Islet precursor cell (in vitro differentiated cells): Measurements from ENCODE around the gene MESD.
A peak's percentile ranks its signal among the peaks of the same experiment; 100 is the strongest.

ENCODE experiments used
- DNase-seq: peaks from one replicate; pipeline ENCODE4 v3.0.0-alpha.2; 2018

MESD gene

GRCh38 chr15:80955571-80956452, 33.8 kb downstream of the MESD start:
- DNase-seq = peak; percentile 90

DNA sequence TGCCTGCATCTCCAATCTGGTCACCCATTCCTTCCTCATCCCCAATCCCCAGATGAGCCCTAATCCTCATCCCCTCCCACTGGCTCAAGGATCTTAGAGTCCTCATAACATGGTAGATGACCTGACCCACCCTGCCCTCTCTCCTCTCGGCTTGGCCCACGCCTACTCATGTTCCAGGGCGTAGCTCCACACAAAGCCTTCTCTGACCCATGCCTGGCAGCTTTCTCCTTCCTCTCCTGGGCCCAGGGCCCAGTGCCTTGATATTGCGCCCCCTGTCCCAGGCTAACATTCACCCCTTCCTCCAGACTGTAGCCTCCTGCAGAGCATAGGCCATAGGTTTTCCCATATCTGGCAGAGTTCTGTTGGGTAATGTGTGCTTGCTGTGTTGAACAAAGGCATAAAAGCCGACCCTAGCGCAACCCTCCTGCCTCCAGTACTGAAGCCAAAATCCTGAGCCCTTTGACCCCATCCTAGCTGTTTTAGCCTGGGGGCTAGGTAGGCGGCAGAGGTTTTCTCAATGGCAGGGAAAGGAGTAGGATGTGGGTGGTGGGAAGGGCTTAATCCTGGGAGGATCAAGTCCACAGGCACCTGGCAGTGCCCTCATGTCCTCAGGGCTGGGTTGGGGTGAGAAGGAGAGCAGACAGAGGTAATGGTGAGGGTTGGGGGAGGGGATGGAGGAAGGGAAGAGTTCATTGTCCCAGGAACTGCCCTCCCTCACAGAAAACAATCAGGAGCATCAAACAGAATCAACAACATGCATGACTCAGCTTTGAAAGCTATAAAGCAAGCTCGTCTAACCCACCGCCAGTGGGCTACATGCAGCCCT, 35.5 kb downstream of the MESD start:
- DNase-seq = peak; percentile 76

GRCh38 chr15:80953001-80953952, 36.3 kb downstream of the MESD start:
- no peak for DNase-seq

- DNase-seq = no peak
Observed at GRCh38 chr15:80951941-80952340, 37.7 kb downstream of the MESD start.

DNA sequence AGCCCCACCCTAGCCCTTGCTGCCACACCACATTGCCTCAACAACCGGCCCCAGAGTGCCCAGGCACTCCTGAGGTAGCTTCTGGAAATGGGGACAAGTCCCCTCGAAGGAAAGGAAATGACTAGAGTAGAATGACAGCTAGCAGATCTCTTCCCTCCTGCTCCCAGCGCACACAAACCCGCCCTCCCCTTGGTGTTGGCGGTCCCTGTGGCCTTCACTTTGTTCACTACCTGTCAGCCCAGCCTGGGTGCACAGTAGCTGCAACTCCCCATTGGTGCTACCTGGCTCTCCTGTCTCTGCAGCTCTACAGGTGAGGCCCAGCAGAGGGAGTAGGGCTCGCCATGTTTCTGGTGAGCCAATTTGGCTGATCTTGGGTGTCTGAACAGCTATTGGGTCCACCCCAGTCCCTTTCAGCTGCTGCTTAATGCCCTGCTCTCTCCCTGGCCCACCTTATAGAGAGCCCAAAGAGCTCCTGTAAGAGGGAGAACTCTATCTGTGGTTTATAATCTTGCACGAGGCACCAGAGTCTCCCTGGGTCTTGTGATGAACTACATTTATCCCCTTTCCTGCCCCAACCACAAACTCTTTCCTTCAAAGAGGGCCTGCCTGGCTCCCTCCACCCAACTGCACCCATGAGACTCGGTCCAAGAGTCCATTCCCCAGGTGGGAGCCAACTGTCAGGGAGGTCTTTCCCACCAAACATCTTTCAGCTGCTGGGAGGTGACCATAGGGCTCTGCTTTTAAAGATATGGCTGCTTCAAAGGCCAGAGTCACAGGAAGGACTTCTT, 39.1 kb downstream of the MESD start:
- no peak for DNase-seq

DNA sequence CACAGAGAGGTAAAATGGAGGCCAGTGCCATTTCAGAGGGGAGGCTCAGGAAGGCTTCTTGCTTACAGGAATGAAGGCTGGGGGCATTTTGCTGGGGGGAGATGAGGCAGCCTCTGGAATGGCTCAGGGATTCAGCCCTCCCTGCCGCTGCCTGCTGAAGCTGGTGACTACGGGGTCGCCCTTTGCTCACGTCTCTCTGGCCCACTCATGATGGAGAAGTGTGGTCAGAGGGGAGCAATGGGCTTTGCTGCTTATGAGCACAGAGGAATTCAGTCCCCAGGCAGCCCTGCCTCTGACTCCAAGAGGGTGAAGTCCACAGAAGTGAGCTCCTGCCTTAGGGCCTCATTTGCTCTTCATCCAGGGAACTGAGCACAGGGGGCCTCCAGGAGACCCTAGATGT, 39.9 kb downstream of the MESD start:
- no peak for DNase-seq

DNA sequence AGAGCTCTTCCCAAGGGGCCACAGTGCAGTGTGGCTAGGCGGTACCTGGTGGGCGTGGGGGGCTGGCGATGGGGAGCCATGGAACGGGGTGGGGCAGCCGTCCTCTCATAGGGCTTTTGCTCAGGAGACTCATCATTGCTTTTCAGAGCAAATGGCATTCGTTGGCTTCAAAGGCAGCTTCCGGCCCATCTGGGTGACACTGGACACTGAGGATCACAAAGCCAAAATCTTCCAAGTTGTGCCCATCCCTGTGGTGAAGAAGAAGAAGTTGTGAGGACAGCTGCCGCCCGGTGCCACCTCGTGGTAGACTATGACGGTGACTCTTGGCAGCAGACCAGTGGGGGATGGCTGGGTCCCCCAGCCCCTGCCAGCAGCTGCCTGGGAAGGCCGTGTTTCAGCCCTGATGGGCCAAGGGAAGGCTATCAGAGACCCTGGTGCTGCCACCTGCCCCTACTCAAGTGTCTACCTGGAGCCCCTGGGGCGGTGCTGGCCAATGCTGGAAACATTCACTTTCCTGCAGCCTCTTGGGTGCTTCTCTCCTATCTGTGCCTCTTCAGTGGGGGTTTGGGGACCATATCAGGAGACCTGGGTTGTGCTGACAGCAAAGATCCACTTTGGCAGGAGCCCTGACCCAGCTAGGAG, 40.8 kb downstream of the MESD start:
- no peak for DNase-seq

GRCh38 chr15:80946576-80946975, 43.0 kb downstream of the MESD start:
- peak; percentile 29 for DNase-seq

DNA sequence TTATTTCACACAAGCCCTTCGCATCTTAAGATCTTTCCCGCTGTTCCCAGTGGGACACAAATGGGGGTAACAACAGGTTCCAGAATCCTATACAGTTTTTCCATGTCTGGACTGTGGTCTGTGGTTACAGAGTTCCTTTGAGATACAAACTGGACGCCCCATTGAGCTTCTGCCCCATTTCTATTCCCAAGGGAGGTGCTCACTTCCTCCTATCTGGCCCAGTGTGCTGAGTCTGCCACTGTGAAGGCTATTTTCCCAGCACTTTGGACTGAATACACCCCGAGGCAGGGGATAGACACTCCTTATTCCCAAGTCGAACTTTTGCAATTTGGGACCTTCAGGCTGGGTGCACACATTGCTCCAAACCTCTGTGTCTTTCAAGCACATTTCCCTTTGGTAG, 44.0 kb downstream of the MESD start:
- peak; percentile 41 for DNase-seq

DNA sequence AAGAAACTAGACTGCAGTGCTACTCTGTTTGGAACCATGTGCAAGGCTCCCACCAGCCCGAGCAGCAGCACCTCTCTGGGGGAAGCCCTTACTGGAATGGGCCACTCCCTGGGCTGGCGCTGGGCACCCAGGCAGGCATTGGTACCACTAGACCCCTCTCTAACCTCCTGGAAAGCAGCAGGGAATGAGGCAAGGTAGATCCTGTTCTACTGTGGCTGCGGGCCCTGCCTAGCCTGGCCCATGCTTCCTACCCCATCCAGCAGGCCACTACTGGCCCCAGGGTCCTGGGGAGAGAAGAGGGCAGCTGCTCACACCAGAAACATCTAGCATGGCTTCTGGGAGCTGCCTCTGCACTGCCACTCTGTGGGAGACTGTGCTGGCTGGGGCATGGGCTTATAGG, 44.8 kb downstream of the MESD start:
- peak; percentile 26 for DNase-seq

DNA sequence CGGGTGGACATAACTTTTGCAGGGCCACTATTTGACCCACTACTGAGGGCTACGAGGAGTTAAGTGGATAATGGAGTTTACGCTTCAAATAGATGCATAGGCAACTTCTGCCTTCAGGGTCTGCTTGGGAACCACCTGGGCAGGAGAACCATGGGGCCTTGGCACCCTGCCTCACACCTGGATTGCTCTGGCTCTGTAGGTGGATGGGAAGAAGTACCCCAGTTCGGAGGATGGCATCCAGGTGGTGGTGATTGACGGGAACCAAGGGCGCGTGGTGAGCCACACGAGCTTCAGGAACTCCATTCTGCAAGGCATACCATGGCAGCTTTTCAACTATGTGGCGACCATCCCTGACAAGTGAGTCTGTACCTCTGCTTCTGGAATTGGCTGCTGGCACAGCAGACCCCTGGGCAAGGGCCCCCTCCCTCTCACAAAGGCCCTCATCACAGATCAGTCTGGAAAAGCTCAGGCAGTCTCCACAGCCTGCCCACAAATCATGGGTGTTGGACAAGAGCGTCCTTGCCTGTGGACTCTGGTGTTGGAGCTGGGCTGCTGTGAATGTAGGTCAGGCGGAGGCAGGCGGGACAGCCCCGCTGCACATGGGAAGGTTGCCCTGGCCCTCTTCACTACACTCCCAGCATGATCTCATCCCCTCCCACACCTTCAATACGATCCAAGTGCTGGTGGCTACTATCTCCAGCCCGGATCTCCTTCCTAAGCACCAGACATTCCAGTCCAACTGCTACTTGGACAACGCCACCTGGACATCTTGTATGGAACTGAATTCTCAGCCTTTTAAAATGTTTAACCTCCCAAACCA, 46.7 kb downstream of the MESD start:
- DNase-seq = peak; percentile 71

DNA sequence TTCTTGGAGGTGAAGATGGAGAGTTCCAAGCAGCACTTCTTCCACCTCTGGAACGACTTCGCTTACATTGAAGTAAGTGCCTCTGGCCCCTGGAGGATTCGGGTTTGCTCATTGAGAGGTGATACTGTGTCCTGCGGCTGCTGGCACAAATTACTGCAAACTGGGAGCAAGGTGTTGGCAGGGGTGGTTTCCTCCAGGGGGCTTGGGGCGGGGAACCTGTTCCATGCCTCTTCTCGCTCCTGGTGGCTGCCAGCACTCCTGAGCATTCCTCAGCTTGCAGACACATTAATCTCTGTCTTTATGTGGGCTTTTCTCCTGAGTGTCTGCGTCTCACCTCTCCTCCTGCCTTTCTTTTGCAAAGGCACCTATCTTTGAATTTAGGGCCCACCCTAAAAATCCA, 47.4 kb downstream of the MESD start:
- peak; percentile 39 for DNase-seq

- no peak for DNase-seq
Observed at GRCh38 chr15:80940851-80941250, 48.8 kb downstream of the MESD start.

- no peak for DNase-seq
Observed at GRCh38 chr15:80940331-80940730, 49.3 kb downstream of the MESD start.

GRCh38 chr15:80939216-80939615, 50.4 kb downstream of the MESD start:
- no peak for DNase-seq

GRCh38 chr15:80937718-80938117, 51.9 kb downstream of the MESD start:
- no peak for DNase-seq

DNA sequence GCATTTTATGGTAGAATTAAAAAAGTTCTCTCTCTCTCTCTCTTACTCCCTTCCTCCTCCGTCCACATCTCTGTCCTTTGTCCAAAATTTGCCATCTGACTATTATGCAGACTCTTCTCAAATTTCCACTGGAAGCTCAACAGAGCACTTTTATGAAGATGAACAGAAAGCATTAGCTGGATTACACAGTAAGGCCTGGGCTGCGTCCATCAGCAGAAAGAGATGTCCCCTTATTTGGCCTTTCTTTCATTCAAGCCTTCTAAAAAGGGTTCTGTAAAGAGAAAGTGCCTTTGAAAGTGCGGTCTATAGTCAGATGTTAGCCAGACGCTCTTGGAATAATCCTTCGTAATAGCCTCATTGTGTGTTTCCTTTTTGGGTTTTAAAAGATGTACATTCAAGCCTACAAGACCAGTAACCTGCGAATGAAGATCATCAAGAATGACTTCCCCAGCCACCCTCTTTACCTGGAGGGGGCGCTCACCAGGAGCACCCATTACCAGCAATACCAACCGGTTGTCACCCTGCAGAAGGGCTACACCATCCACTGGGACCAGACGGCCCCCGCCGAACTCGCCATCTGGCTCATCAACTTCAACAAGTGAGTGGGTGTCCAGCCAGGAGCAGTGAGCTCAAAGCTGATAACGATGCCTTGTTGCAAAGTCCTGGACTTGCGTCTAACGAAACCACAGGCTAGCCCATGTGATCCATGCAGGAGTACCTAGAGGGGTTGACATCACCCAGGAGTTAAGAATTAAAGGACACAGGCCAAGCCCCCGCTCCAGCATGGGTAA, 53.1 kb downstream of the MESD start:
- DNase-seq = peak; percentile 61

- peak; percentile 85 for DNase-seq
Observed at GRCh38 chr15:80934761-80935221, 54.8 kb downstream of the MESD start.

GRCh38 chr15:80932989-80933388, 56.6 kb downstream of the MESD start:
- DNase-seq = no peak

DNA sequence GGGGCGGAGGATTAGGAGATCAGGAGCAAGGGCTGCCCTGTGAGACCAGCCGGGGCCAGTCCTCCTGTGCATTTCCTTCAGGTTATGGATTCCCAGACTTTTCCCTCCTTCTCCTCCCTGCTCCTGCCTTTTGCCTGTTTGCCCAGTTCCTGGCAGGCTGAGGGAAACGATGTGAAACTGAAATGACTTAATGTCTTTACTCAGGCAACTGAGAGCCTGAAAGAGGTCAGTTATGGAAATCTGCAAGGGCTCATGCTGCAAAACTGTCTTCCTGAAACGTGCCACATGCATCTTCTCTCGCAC, 57.2 kb downstream of the MESD start:
- no peak for DNase-seq
